Psoas muscle (tissue), 8 donors: ENCODE results near the gene TJP1. TPM values are rescaled to one million over a fixed set of nuclear protein-coding genes. Genes with fewer than 3 reads are reported as not detected.

Experiments
- ATAC-seq, 4 donors: fragments of 200-7000 bp; cut with Tn5 transposase; one replicate each; pipeline ENCODE4 v1.9.1; 2020; ENCODE audit warnings: moderate library complexity in 3 of 4, mild to moderate bottlenecking in 2 of 4
- DNase-seq, 2 donors: peaks; one replicate each; pipeline ENCODE4 v3.0.0-alpha.2; 2020
- H3K27ac ChIP-seq: fragments of 200-600 bp; one replicate; pipeline ENCODE4 v1.8.0; 2022
- H3K27me3 ChIP-seq, 3 donors: fragments of 200-600 bp in 1 of 3; one replicate each; pipeline versions ENCODE4 v1.6.1 to v1.8.0; 2013 to 2022; ENCODE audit warnings: low read length in 2 of 3, mild to moderate bottlenecking in 2 of 3, moderate library complexity in 1 of 3; ENCODE audit not compliant: insufficient read depth in 3 of 3
- H3K36me3 ChIP-seq, 2 donors: fragments of 200-600 bp in 1 of 2; one replicate each; pipeline versions ENCODE4 v1.6.1 to v1.8.0; 2013 to 2022; ENCODE audit warnings: low read depth in 1 of 2, mild to moderate bottlenecking in 1 of 2, moderate library complexity in 1 of 2; ENCODE audit not compliant: insufficient read depth in 1 of 2
- H3K4me1 ChIP-seq: fragments of 200-600 bp; one replicate; pipeline ENCODE4 v1.8.0; 2022
- H3K4me3 ChIP-seq: fragments of 200-600 bp; one replicate; pipeline ENCODE4 v1.8.0; 2022; ENCODE audit warnings: mild to moderate bottlenecking
- H3K9me3 ChIP-seq: fragments of 200-600 bp; one replicate; pipeline ENCODE4 v1.8.0; 2022
- WGBS, 3 donors: extraction: QIAGEN DNeasy Blood & Tissue Kit; methylation state at CpG; one replicate each; pipeline versions ENCODE4 v1.1.6 to v1.1.7; 2013; 5-methylcytosine and 5-hydroxymethylcytosine counted together
- intact Hi-C, 2 donors: fragments of 100-400 bp; cut with DNase I; formaldehyde crosslinking; loops; one replicate each; pipeline versions ENCODE4 v1.11.0 to v1.14.2; 2022
- polyA plus RNA-seq, 3 donors: library from polyadenylated mRNA; stranded (reverse); fragments of 200-250 nt; gene quantifications; one replicate each; pipeline ENCODE4 v1.2.3, GENCODE V29; 2013
- total RNA-seq, 4 donors: library from RNA; stranded (reverse); fragmentation: NEBNext Ultra II Directional in 2 of 4; extraction: Animal tissue kit (Norgen Biotek cat#: 25700) in 2 of 4; gene quantifications; one replicate each; pipeline versions ENCODE4 v1.2.1 to v1.2.4, GENCODE V29; 2021 to 2023
- TF ChIP-seq, protein P1 (sequence below): fragments of 200-600 bp; IDR thresholded peaks from one replicate; pipeline ENCODE4 v1.8.0; 2022; ENCODE audit warnings: antibody characterized with exemption
- donor health status: healthy with polysubstance abuse.
- donor health status: DM: no; HTN: no; CAD: no; lungs with moderate emphysema.
- donor health status: Bipolar disorder and iron deficiency.
- donor health status: healthy.
- donor health status: DM: yes; HTN: yes; CAD: no.
- donor health status: DM: no; HTN: no; CAD: no.
- donor health status: DM: no; HTN: no; CAD: no.
- donor health status: DM: yes; HTN: yes; CAD: no.

TJP1 gene
- total and polyA plus RNA-seq, 7 donors = 8.6 to 49.9 (median 32.6) TPM

DNA sequence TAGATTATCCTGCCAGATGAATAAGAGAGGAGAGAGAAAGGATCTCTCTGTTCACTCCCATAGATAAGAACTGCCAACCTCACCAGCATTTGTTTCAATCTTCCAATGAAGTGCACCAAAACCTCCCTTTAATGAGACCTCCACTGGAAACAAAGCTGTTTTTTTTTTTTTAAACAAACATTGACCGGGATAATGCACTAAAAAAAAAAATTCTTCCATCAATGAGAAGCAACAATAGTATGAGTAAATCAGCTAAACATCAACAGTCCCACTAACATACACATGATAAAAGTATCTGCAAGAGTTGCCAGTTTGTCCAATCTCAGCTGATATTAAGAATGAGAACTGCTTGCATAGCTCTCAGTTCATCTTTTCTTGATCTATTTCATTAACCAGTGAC is 19.9 kb downstream of the TJP1 start:
- WGBS, 3 donors = 46 to 61% (median 60%) methylated on average over 1 of the region's 1 CpG
- ATAC-seq (no peak), DNase-seq (no peak)
- no peak overlapping the region for H3K27ac ChIP-seq
- TF ChIP-seq, protein P1, sequence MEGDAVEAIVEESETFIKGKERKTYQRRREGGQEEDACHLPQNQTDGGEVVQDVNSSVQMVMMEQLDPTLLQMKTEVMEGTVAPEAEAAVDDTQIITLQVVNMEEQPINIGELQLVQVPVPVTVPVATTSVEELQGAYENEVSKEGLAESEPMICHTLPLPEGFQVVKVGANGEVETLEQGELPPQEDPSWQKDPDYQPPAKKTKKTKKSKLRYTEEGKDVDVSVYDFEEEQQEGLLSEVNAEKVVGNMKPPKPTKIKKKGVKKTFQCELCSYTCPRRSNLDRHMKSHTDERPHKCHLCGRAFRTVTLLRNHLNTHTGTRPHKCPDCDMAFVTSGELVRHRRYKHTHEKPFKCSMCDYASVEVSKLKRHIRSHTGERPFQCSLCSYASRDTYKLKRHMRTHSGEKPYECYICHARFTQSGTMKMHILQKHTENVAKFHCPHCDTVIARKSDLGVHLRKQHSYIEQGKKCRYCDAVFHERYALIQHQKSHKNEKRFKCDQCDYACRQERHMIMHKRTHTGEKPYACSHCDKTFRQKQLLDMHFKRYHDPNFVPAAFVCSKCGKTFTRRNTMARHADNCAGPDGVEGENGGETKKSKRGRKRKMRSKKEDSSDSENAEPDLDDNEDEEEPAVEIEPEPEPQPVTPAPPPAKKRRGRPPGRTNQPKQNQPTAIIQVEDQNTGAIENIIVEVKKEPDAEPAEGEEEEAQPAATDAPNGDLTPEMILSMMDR = no peak
- H3K9me3 ChIP-seq = no peaks in the 10 kb centered on the region
- no peaks in the 10 kb centered on the region for H3K27me3 ChIP-seq
- intact Hi-C loops = no loop called here
- no peak overlapping the region for H3K4me3 ChIP-seq
- peaks cover 0 to 14% of the 10 kb centered on the region in 2 donors for H3K36me3 ChIP-seq
- peaks cover 41% of the 10 kb centered on the region for H3K4me1 ChIP-seq

DNA sequence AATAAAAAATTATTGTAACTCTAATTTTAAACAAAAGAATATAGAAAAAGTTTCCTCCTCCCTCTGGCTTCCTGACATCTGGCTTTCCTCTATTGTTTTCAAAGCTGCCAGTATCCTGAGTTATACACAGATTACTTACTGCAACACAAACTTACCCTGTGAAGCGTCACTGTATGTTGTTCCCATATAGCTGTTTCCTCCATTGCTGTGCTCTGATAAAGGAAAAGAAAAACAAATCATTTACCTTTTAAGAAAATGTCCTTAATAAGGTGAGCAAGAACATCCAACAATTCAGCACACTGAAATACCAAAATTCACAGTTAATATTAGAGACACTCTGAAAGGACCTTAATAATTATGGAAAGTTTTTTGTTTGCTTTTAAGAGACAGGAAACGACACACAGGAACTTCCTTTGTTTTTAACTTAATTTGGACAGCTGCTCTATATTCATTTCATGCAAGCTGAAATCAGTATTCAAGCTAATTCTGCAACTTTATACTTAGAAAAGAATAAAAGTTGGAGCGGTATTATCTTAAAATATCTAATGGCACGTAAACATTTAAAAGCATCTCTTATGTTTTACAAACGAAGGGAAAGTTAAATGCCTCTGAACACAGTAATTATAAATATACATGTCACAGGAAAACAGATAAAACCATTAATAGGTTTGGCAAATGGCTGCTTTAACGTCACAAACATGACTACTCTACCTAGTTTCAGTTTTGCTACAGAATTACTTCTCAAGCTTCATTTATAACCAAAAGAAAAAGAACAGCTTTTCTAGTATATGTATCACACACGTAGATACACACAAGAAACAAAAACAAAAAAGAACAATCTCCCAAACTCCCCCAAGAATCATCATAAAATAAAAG is 21.5 kb downstream of the TJP1 start:
- ATAC-seq (no peak), DNase-seq (no peak)
- H3K27me3 ChIP-seq = no peaks in the 10 kb centered on the region
- WGBS, 3 donors = 63 to 70% (median 63%) methylated on average over 7 of the region's 7 CpGs
- TF ChIP-seq, protein P1 = no peak
- H3K36me3 ChIP-seq = peaks cover 0 to 14% of the 10 kb centered on the region in 2 donors
- H3K9me3 ChIP-seq = no peaks in the 10 kb centered on the region
- peak overlapping the region; percentile 64 for H3K27ac ChIP-seq
- peaks cover 26% of the 10 kb centered on the region for H3K4me1 ChIP-seq
- intact Hi-C loops = no loop called here
- H3K4me3 ChIP-seq = peak overlapping the region; percentile 22

DNA sequence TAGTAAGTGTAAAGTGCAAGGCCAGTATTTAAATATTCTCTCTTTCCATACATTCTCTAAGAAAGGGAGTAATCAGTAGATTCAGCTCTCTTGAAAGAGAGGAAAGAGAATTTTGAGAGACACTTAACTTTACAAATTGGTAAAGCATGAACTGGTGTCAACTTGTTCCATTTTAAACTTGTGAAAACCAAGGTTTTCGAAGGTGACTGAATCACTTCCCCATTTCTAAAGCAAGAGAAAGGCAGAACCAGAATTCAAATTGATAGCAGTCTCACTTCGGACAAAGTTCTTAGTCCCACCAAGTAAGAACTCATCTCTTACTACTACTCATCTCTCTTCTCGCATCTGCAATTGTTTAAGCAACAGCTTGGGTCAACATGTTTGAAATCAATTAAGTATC is 22.4 kb downstream of the TJP1 start:
- intact Hi-C loops = no loop called here
- TF ChIP-seq, protein P1 = no peak
- DNase-seq (no peak), ATAC-seq (no peak)
- no peaks in the 10 kb centered on the region for H3K9me3 ChIP-seq
- H3K36me3 ChIP-seq = peaks cover 0 to 14% of the 10 kb centered on the region in 2 donors
- peak overlapping the region; percentile 64 for H3K27ac ChIP-seq
- 74 to 85% (median 81%) methylated on average over 3 of the region's 3 CpGs for WGBS, 3 donors
- peaks cover 17% of the 10 kb centered on the region for H3K4me1 ChIP-seq
- H3K27me3 ChIP-seq = no peaks in the 10 kb centered on the region
- no peak overlapping the region for H3K4me3 ChIP-seq

DNA sequence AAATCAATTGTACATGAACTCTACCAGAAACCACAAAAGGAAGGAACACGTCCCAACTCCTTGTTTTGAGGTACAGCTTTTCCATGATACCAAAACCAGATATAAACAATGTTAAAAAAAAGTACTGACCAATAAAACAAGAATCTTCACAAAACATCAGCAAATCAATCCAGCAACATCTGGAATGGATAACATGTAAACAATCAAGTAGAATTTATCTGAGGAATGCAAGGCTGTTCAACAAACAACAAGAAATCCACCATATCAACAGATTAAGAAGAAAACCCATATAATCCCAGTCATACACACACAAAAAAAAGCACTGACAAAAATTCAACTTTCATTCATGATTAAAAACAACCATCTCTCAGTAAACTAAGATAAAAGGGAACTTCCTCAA is 26.7 kb downstream of the TJP1 start:
- H3K9me3 ChIP-seq = no peaks in the 10 kb centered on the region
- no peak for DNase-seq
- TF ChIP-seq, protein P1 = no peak
- H3K27me3 ChIP-seq = no peaks in the 10 kb centered on the region
- intact Hi-C loops = no loop called here
- H3K36me3 ChIP-seq = peaks cover 0 to 14% of the 10 kb centered on the region in 2 donors
- no peaks in the 10 kb centered on the region for H3K4me1 ChIP-seq
- 67 to 85% (median 82%) methylated on average over 1 of the region's 1 CpG for WGBS, 3 donors
- ATAC-seq = no peak
- no peak overlapping the region for H3K4me3 ChIP-seq
- no peak overlapping the region for H3K27ac ChIP-seq
